ENCODE results near the gene STAT2.
"Not testable (repeated sequence)": the region's sequence is repeated elsewhere in the genome, so short reads cannot be mapped to it uniquely, and the experiment has no call there.

Gene STAT2

DNA sequence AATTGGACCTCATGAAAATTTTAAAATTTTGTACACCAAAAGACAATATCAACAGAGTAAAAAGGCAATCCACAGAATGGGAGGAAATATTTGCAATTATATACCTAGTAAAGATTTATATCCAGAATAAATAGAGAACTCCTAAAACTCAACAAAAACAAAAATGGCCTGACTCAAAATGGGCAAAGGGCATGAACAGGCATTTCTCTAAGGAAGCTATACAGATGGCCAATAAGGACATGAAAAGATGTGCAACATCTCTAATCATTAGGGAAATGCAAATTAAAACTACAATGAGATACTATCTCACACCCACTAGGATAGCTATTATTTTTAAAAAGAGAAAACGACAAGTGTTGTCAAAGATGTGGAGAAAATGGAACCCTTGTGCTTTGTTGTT, 13.6 kb upstream of the STAT2 start:
- no peak for TF ChIP-seq Cebpa-rat (IDR thresholded peaks at IDR 0.05)
- H3K9me3 ChIP-seq (replicated peaks in 1 of 11) = peaks cover 13 to 23% (median 19%) of the 10 kb centered on the region in 11 experiments; a peak in 20 of 22 replicates
- H3K4me3 ChIP-seq = no peak overlapping the region
- no peaks in the 10 kb centered on the region for H3K27me3 ChIP-seq
- H3K4me1 ChIP-seq = peaks cover 27 to 42% (median 34%) of the 10 kb centered on the region in 10 experiments
- H3K4me2 ChIP-seq = no peak overlapping the region
- no peak overlapping the region for H3K27ac ChIP-seq
- H3K9ac ChIP-seq = no peak overlapping the region
- no peaks in the 10 kb centered on the region for H4K20me1 ChIP-seq
- no peaks in the 10 kb centered on the region for H3K36me3 ChIP-seq

DNA sequence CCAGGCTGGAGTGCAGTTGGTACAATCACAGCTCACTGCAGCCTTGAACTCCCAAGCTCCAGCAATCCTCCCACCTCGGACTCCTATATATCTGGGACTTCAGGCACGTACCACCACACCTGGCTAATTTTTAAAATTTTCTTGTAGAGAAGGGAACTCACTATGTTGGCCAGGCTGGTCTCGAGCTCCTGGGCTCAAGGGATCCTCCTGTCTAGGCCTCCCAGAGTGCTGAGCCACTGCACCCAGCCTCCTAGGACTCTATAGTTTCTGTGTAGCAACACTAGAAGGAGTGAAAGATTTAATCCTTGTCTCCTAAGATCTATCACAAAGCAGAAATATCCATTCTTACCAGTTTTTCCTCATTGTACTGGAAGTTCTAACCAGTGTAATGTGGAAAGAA, 7.0 kb upstream of the STAT2 start:
- Histone ChIP-seq H3K4me3 (no peak overlapping the region), H3K9me3 (replicated peaks in 1 of 11) (peaks cover 0 to 3% (median 0%) of the 10 kb centered on the region in 11 experiments; a peak in 6 of 22 replicates), H3K4me2 (peak overlapping the region in 7 of 11 experiments; percentile 4 to 59 (median 24); a peak in 10 of 22 replicates), H3K9ac (0 out of 22 replicates have a peak overlapping the region, but pooled peaks of 1 of the 11 experiments have one; percentile 29), H4K20me1 (no peaks in the 10 kb centered on the region), H3K27me3 (no peaks in the 10 kb centered on the region), H3K27ac (no peak overlapping the region), H3K4me1 (peaks cover 0 to 21% (median 8%) of the 10 kb centered on the region in 10 experiments; a peak in 12 of 20 replicates), H3K36me3 (no peaks in the 10 kb centered on the region)
- no peak for TF ChIP-seq Cebpa-rat (IDR thresholded peaks at IDR 0.05)

DNA sequence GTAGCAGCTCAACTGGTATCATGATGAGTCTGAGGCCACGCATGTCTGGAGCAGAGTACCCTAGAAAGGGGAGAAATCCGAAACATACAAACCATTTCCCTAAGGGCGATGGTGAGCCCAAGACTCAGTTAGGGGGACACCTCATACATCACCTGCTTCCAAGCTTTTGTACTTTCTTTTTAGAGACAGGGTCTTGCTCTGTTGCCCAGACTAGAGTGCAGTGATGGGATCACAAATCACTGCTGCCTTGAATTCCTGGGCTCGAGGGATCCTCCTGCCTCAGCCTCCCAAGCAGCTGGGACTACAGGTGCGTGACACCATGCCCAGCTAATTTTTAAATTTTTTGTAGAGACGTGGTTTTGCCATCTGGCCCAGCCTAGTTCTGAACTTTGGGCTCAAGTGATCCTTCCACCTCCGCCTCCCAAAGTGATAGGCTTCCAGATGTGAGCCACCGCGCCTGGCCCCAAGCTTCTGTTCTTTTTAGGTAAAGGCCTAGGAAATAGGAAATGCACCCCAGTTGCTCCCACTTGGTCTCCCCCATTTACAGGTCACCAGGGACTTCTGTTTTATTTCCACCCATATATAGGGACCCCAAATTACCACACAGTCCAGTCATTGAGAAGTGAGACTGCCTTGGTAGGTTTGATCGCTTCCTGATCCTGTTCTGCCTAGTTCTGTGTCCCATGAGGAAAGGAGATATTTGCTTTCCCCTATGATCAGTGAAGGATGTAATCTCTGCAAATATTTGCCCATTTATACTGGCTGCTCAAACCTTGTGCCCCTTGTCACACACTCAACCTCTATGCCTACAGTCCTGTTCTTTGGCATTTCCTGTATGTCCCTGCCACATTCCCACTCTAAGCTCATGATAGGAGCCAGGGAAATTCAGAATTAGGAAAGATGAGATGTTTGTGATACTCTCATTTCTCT, 2.5 kb upstream of the STAT2 start, which contains the start of gene APOF:
Gene APOF, minus strand, starts transcription at position 728 of the 930 bp plus-strand sequence. Its CDS starts 112 bp downstream, at position 616.
- Histone ChIP-seq H3K4me2 (peak within 1 kb of the TSS in 6 of 11 experiments; percentile 1 to 91 (median 30); a peak in 8 of 22 replicates), H3K9ac (no peak within 1 kb of the TSS), H3K36me3 (peaks cover 0 to 5% (median 0%) of the 10 kb centered on the region in 11 experiments; a peak in 2 of 22 replicates), H3K4me1 (peaks cover 22 to 48% (median 33%) of the 10 kb centered on the region in 10 experiments), H3K27me3 (no peaks in the 10 kb centered on the region), H3K9me3 (replicated peaks in 1 of 11) (no peaks in the 10 kb centered on the region), H3K27ac (no peak within 1 kb of the TSS; a peak in 1 of 22 replicates), H4K20me1 (peaks cover 0 to 14% (median 0%) of the 10 kb centered on the region in 11 experiments; a peak in 2 of 22 replicates), H3K4me3 (no peak within 1 kb of the TSS)
- no peak for TF ChIP-seq Cebpa-rat (IDR thresholded peaks at IDR 0.05)

DNA sequence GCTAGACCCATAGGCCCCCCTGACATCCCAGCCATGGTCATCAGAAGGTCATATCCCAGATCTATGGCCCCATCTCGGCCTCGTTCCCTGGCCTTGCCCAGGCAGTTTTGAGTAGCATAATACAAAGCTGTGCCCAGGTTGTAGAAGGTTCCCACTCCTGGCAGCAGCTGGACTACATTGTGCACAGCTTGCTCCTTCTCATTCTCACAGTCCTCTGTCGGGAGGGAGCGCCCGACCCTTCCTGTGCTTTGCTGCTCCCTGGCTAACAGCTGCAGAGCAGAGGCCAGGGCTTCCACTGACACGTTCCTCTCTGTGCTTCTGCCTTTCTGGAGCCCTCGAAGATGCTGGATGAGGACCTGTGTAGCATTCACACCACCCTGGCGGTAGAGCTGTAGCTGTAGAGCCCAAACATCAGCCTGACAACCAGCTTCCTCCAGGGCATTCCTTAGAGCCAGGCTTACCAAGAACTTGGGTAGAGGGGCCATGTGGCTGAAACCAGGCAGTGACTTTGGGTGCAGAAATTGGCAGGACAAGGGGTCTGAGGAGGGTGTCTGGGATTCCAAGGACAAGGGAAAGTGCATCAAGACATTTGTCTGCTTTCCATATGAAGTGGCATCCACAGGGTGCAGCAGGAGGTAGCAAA, 1.7 kb upstream of the STAT2 start:
- H3K27ac ChIP-seq = peak overlapping the region in 2 of 11 experiments; percentile 84 to 93; a peak in 4 of 22 replicates
- no peak overlapping the region for H3K4me3 ChIP-seq
- no peaks in the 10 kb centered on the region for H3K9me3 ChIP-seq (replicated peaks in 1 of 11)
- peaks cover 0 to 13% (median under 1%) of the 10 kb centered on the region in 11 experiments; a peak in 9 of 22 replicates for H3K36me3 ChIP-seq
- TF ChIP-seq Cebpa-rat (IDR thresholded peaks at IDR 0.05) = no peak
- H4K20me1 ChIP-seq = peaks cover 0 to 22% (median 0%) of the 10 kb centered on the region in 11 experiments; a peak in 2 of 22 replicates
- H3K4me1 ChIP-seq = peaks cover 26 to 44% (median 31%) of the 10 kb centered on the region in 10 experiments
- H3K9ac ChIP-seq = no peak overlapping the region; a peak in 2 of 22 replicates
- peak overlapping the region in 9 of 11 experiments; percentile 1 to 91 (median 83); a peak in 11 of 22 replicates for H3K4me2 ChIP-seq
- no peaks in the 10 kb centered on the region for H3K27me3 ChIP-seq

DNA sequence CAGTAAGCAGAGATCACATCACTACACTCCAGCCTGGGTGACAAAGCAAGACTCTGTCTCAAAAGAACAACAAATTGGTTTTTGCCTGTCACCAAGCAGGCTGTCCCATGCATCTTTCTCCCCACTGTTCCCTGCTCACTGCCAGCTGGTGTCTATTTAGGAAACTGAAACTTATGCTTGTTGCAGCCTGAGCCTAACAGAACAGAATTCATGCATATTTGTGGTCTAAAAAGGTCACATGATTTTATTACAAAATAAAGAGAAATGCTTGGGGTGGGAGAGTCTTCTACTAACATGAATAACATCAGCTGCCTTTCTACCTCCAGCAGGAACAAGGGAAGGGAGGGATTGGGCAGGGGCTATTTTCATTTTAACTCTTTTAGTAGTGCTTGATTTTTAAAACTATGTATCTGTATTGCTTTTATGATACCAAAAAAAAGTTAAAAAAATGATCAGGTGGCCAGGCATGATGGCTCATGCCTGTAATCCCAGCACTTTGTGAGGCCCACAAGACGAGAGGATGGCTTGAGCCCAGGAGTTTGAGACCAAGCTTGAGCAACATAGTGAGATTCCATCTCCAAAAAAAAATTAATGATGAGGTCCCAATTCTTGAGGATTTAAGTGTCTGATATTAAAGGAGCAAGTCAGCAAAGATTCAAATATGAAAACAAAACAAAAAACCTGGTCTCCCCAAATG, 923 bp downstream of the STAT2 start:
- peaks cover 24 to 39% (median 27%) of the 10 kb centered on the region in 11 experiments for H3K36me3 ChIP-seq
- H4K20me1 ChIP-seq = peaks cover 0 to 43% (median 0%) of the 10 kb centered on the region in 11 experiments; a peak in 2 of 22 replicates
- H3K27ac ChIP-seq = peak overlapping the region; percentile 72 to 87 (median 82); a peak in 21 of 22 replicates
- peak overlapping the region; percentile 84 to 99 (median 89) for H3K4me2 ChIP-seq
- peak overlapping the region; percentile 80 to 92 (median 84) for H3K4me3 ChIP-seq
- H3K4me1 ChIP-seq = peaks cover 23 to 37% (median 29%) of the 10 kb centered on the region in 10 experiments
- no peaks in the 10 kb centered on the region for H3K27me3 ChIP-seq
- TF ChIP-seq Cebpa-rat (IDR thresholded peaks at IDR 0.05) = no peak
- peak overlapping the region; percentile 85 to 92 (median 87) for H3K9ac ChIP-seq
- no peaks in the 10 kb centered on the region for H3K9me3 ChIP-seq (replicated peaks in 1 of 11)

DNA sequence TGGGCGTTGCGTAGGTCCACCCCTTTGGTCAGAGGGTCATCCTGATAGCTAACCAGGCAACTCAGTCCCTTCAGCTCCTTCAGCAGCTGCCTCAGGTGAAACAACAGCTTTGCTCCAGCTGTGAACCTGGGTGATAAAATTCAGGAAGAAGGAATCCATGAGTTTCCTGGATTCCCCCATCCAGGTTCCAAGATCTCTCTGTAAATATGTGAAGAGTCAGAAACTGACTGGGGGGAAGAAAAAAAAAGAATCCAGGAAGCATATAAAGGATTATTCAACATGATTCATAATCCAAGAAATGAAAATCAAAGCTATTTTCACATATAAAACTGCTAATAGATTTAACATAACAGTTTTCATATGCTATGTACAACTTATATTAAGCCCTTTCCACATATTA, 8.6 kb downstream of the STAT2 start:
- Histone ChIP-seq H3K4me2 (no peak overlapping the region), H3K9me3 (replicated peaks in 1 of 11) (no peaks in the 10 kb centered on the region), H3K27me3 (no peaks in the 10 kb centered on the region), H3K36me3 (peaks cover 90 to 99% (median 95%) of the 10 kb centered on the region in 11 experiments), H3K4me1 (no peaks in the 10 kb centered on the region), H3K27ac (no peak overlapping the region), H4K20me1 (peaks cover 0 to 18% (median 0%) of the 10 kb centered on the region in 11 experiments; a peak in 3 of 22 replicates), H3K9ac (no peak overlapping the region; a peak in 1 of 22 replicates), H3K4me3 (no peak overlapping the region)
- no peak for TF ChIP-seq Cebpa-rat (IDR thresholded peaks at IDR 0.05)

DNA sequence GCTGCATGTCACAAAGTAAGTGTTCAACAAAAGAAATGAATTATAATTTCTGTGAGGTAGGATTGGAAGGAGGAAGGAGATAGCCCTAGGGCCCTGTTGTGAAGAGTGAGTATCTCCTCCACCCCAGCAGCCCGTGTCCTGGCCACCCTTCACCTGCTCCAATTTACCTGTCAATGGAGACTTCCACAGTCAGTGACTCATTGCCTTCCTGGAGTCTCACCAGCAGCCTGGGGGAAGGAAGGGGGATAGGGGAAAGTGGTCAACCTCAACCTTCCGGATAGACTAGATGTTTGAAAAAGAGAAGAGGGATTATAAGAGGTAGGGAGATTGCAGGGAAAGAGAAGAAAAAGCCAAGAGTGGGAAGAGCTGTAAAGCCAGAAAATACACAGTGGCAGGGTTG, 9.2 kb downstream of the STAT2 start:
- no peak overlapping the region for H3K4me2 ChIP-seq
- no peaks in the 10 kb centered on the region for H3K27me3 ChIP-seq
- H3K9ac ChIP-seq = no peak overlapping the region; a peak in 1 of 22 replicates
- H3K36me3 ChIP-seq = peaks cover 90 to 99% (median 95%) of the 10 kb centered on the region in 11 experiments
- H3K9me3 ChIP-seq (replicated peaks in 1 of 11) = no peaks in the 10 kb centered on the region
- peaks cover 0 to 11% (median 0%) of the 10 kb centered on the region in 11 experiments; a peak in 3 of 22 replicates for H4K20me1 ChIP-seq
- no peaks in the 10 kb centered on the region for H3K4me1 ChIP-seq
- H3K27ac ChIP-seq = no peak overlapping the region
- H3K4me3 ChIP-seq = no peak overlapping the region
- no peak for TF ChIP-seq Cebpa-rat (IDR thresholded peaks at IDR 0.05)

DNA sequence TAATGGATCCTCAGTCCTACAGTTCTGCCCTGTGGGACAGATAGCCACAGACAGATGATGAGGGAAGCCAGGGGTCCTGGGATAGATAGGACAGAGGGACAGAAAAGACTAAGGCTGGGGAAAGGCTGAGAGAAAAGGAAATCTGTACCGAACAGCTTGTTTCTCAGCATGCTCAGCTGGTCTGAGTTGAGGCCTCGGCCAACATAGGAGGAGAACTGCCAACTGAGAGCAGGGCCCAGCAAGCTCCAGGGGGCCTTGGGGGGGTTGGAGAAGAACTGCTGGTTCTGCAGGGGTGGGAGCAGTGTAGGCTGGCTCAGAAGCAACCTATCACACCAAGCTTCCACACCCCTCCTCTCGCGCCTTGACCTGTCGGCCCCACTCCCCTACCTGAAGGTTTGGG, 11.1 kb downstream of the STAT2 start:
- TF ChIP-seq Cebpa-rat (IDR thresholded peaks at IDR 0.05) = no peak
- Histone ChIP-seq H3K4me2 (no peak overlapping the region), H3K27ac (no peak overlapping the region), H3K4me1 (no peaks in the 10 kb centered on the region), H3K36me3 (peaks cover 88 to 100% (median 95%) of the 10 kb centered on the region in 11 experiments), H3K9me3 (replicated peaks in 1 of 11) (no peaks in the 10 kb centered on the region), H4K20me1 (peaks cover 0 to 9% (median 0%) of the 10 kb centered on the region in 11 experiments; a peak in 3 of 22 replicates), H3K27me3 (no peaks in the 10 kb centered on the region), H3K9ac (no peak overlapping the region), H3K4me3 (no peak overlapping the region)

DNA sequence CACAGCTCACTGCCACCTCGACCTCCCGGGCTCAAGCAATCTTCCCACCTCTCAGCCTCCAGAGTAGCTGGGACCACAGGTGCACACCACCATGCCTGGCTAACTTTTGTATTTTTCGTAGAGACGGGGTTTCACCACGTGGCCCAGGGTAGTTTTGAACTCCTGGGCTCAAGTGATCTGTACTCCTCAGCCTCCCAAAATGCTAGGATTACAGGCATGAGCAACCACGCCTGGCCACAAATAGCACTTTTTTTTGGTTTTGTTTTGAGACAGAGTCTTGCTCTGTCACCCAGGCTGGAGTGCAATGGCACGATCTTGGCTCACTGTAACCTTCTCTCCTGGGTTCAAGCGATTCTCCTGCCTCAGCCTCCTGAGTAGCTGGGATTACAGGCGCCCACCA, 12.7 kb downstream of the STAT2 start:
- H3K4me1 ChIP-seq; H4K20me1 ChIP-seq; H3K9ac ChIP-seq; H3K4me3 ChIP-seq; H3K27ac ChIP-seq; H3K4me2 ChIP-seq; H3K27me3 ChIP-seq; H3K9me3 ChIP-seq (replicated peaks in 1 of 11): not testable (repeated sequence)
- H3K36me3 ChIP-seq = peaks cover 89 to 100% (median 95%) of the 10 kb centered on the region in 11 experiments
